ENCODE data around the gene HOXC5. TPM values are rescaled to one million over a fixed set of nuclear protein-coding genes. Genes with fewer than 3 reads are reported as not detected.

Gene HOXC5
- total and polyA plus RNA-seq, 2 donors (not counting 1 experiment from before 2014, with no cell fraction given): not detected

- Mint-ChIP-seq H3K27me3 (peaks cover 62% of the 10 kb centered on the region), H3K4me3 (peak overlapping the region; percentile 91), H3K9me3 (ENCODE audit: insufficient read depth) (no peaks in the 10 kb centered on the region), H3K27ac (peak overlapping the region; percentile 95), H3K4me1 (peaks cover 46% of the 10 kb centered on the region)
- no peaks in the 10 kb centered on the region for H4K20me1 ChIP-seq (ENCODE audit: control insufficient read depth, insufficient read depth, low read length, poor library complexity, severe bottlenecking)
- peak; percentile 4 for ATAC-seq (ENCODE audit: low read depth)
- peak overlapping the region; percentile 72 for H3K9ac ChIP-seq (ENCODE audit: low read length)
- peaks cover 0 to 37% (median 2%) of the 10 kb centered on the region in 3 donors for H3K9me3 ChIP-seq (ENCODE audit: control extremely low read depth in 1 of 3, control insufficient read depth in 2 of 3, insufficient read depth in 1 of 3, low read length in 2 of 3)
- POLR2A ChIA-PET: interaction anchor here (0.5 to 1.2 kb wide), 4 partner anchors 20 to 371 kb away, joined by 3 to 7 read pairs (median 3); partner anchors contain the start of gene HOXC5
- intact Hi-C loops (cut with micrococcal nuclease): loop anchor here (1.0 to 5.0 kb wide), 3 partner anchors 34 to 137 kb away; partner anchors contain the start of gene HOXC8
- H3K4me3 ChIP-seq (ENCODE audit: control extremely low read depth in 1 of 5, extremely low read depth in 1 of 5, insufficient read depth in 1 of 5, low read depth in 2 of 5, low read length in 4 of 5): peak overlapping the region in 4 of 5 experiments; percentile 69 to 78 (median 75)
- H3K79me2 ChIP-seq (ENCODE audit: control insufficient read depth, insufficient read depth, low read length): no peaks in the 10 kb centered on the region
- H2AFZ ChIP-seq (ENCODE audit: insufficient read depth, low read depth, low read length, poor library complexity, severe bottlenecking): peak overlapping the region; percentile 76
- H3K4me1 ChIP-seq (ENCODE audit: control insufficient read depth in 2 of 2, insufficient read depth in 2 of 2, low read length in 2 of 2): peaks cover 36 to 44% of the 10 kb centered on the region in 2 donors
- no peaks in the 10 kb centered on the region for H3K36me3 ChIP-seq (replicated peaks in 1 of 2; ENCODE audit: control extremely low read depth in 1 of 2, control insufficient read depth in 1 of 2, extremely low read depth in 1 of 2, insufficient read depth in 2 of 2, low read length in 1 of 2)
- peaks cover 0 to 74% (median 52%) of the 10 kb centered on the region in 4 experiments for H3K27me3 ChIP-seq (replicated peaks in 1 of 4; ENCODE audit: control extremely low read depth in 1 of 4, control insufficient read depth in 3 of 4, insufficient read depth in 4 of 4, low read length in 3 of 4)
- WGBS (ENCODE audit: insufficient coverage): 25% methylated on average over 4 of the region's 10 CpGs
- TF ChIP-seq CTCF (IDR thresholded peaks at IDR 0.05): no peak
- no peak for TF ChIP-seq EZH2 (IDR thresholded peaks at IDR 0.05; ENCODE audit: borderline replicate concordance, insufficient read depth, low read depth, low read length, poor library complexity, severe bottlenecking)
- no peak for DNase-seq
- H3K4me2 ChIP-seq (replicated peaks; ENCODE audit: low read depth, low read length, poor library complexity, severe bottlenecking): peak overlapping the region; percentile 73
- CTCF ChIA-PET: interaction anchor here (0.7 to 4.5 kb wide), 10 partner anchors 12 to 350 kb away, joined by 3 to 37 read pairs (median 4); partner anchors contain the start of gene HOXC5
- H3K27ac ChIP-seq (ENCODE audit: low read length in 2 of 2): peak overlapping the region; percentile 83 to 88
These were observed 19.7 kb downstream of the HOXC5 start for GRCh38 chr12:54052438-54053002.
